GM18858 (cell line): ENCODE results near the gene PAX2.

ENCODE experiments used
- ATAC-seq: cut with Tn5 transposase; IDR thresholded peaks from one replicate; pipeline ENCODE4 v1.9.1; 2021; ENCODE audit not compliant: unreplicated experiment

PAX2 gene

GRCh38 chr10:100873827-100874326 lies 128.5 kb downstream of the PAX2 start:
- no peak for ATAC-seq

GRCh38 chr10:100874702-100875483 lies 129.5 kb downstream of the PAX2 start:
- no peak for ATAC-seq

GRCh38 chr10:100875484-100876166 lies 130.2 kb downstream of the PAX2 start:
- ATAC-seq, result no peak

GRCh38 chr10:100876585-100877460 lies 131.4 kb downstream of the PAX2 start:
- ATAC-seq, result no peak

DNA sequence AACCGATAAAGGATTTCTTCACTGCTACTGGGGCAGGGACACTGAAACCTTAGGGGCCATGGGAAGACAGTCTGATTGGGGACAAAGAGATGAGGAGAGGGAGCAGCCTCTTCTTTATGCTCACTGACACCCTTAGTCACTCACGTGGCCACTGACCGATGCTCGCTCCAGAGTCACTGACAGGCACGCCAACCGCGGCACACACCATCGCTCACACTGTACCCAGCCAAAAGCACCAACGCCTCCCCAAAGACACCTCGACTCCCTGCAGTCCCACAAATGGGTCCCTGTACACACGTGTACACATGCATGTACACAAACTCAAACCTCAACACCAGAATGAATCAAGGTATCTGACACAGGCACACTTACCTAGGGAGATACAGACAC lies 132.1 kb downstream of the PAX2 start:
- no peak for ATAC-seq

- ATAC-seq, result no peak
Observed at GRCh38 chr10:100878291-100878910, 133.0 kb downstream of the PAX2 start.
